Measurements from ENCODE around the gene SLC6A7.

- TF ChIP-seq, protein P1, sequence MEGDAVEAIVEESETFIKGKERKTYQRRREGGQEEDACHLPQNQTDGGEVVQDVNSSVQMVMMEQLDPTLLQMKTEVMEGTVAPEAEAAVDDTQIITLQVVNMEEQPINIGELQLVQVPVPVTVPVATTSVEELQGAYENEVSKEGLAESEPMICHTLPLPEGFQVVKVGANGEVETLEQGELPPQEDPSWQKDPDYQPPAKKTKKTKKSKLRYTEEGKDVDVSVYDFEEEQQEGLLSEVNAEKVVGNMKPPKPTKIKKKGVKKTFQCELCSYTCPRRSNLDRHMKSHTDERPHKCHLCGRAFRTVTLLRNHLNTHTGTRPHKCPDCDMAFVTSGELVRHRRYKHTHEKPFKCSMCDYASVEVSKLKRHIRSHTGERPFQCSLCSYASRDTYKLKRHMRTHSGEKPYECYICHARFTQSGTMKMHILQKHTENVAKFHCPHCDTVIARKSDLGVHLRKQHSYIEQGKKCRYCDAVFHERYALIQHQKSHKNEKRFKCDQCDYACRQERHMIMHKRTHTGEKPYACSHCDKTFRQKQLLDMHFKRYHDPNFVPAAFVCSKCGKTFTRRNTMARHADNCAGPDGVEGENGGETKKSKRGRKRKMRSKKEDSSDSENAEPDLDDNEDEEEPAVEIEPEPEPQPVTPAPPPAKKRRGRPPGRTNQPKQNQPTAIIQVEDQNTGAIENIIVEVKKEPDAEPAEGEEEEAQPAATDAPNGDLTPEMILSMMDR (IDR thresholded peaks at IDR 0.05), result no peak
- TF ChIP-seq POLR2A (IDR thresholded peaks at IDR 0.05), result no peak
- no peak for TF ChIP-seq EP300 (IDR thresholded peaks at IDR 0.05)
Observed at GRCh38 chr5:150253416-150254208, 63.8 kb downstream of the SLC6A7 start.
